ENCODE results near the gene OR4D10. TPM values are rescaled to one million over a fixed set of nuclear protein-coding genes. Genes with fewer than 3 reads are reported as not detected.

Gene OR4D10
- total RNA-seq, 4 donors from 2014 or later = not detected

- no peak overlapping the region for H3K4me3 ChIP-seq
- H3K27ac ChIP-seq = no peak overlapping the region
- no peaks in the 10 kb centered on the region for H3K27me3 ChIP-seq
- no peaks in the 10 kb centered on the region for H3K36me3 ChIP-seq
- 71 to 74% methylated on average over 5 of the region's 5 CpGs for WGBS, 2 donors
- no peaks in the 10 kb centered on the region for H3K4me1 ChIP-seq
- no peak for DNase-seq (ENCODE audit: low spot score in 2 of 2)
- no peaks in the 10 kb centered on the region for H3K9me3 ChIP-seq
- TF ChIP-seq POLR2A (IDR thresholded peaks at IDR 0.05) (no peak), EP300 (IDR thresholded peaks at IDR 0.05) (no peak), CTCF (IDR thresholded peaks at IDR 0.05) (no peak)
Measured at GRCh38 chr11:59520741-59521140, 47.6 kb downstream of the OR4D10 start.

- Histone ChIP-seq H3K4me3 (no peak overlapping the region), H3K27ac (no peak overlapping the region), H3K27me3 (no peaks in the 10 kb centered on the region), H3K9me3 (no peaks in the 10 kb centered on the region), H3K4me1 (no peaks in the 10 kb centered on the region), H3K36me3 (no peaks in the 10 kb centered on the region)
- TF ChIP-seq CTCF (IDR thresholded peaks at IDR 0.05) (no peak), POLR2A (IDR thresholded peaks at IDR 0.05) (no peak), EP300 (IDR thresholded peaks at IDR 0.05) (no peak)
- no peak for DNase-seq (ENCODE audit: low spot score in 2 of 2)
- 31 to 36% methylated on average over 1 of the region's 1 CpG for WGBS, 2 donors
Measured at GRCh38 chr11:59523541-59523940, 50.4 kb downstream of the OR4D10 start.

GRCh38 chr11:59528711-59529110 is 55.6 kb downstream of the OR4D10 start:
- Histone ChIP-seq H3K27me3 (no peaks in the 10 kb centered on the region), H3K4me3 (no peak overlapping the region), H3K9me3 (no peaks in the 10 kb centered on the region), H3K4me1 (no peaks in the 10 kb centered on the region), H3K36me3 (no peaks in the 10 kb centered on the region), H3K27ac (no peak overlapping the region)
- 34 to 40% methylated on average over 7 of the region's 7 CpGs for WGBS, 2 donors
- no peak for DNase-seq (ENCODE audit: low spot score in 2 of 2)
- TF ChIP-seq CTCF (IDR thresholded peaks at IDR 0.05) (no peak), EP300 (IDR thresholded peaks at IDR 0.05) (no peak), POLR2A (IDR thresholded peaks at IDR 0.05) (no peak)

Other genes starting within 250 kb of the OR4D10 start
- gene OR5AN1, start 114.4 kb upstream of the OR4D10 start, total RNA-seq = not detected
- gene OR5A2, start 46.9 kb upstream of the OR4D10 start, total RNA-seq = not detected
- not detected for gene OR5A1, start 36.8 kb upstream of the OR4D10 start, total RNA-seq
- gene OR4D6, start 16.4 kb upstream of the OR4D10 start, total RNA-seq = not detected
- not detected for gene OR4D11, start 30.3 kb downstream of the OR4D10 start, total RNA-seq
- not detected for gene OR4D9, start 38.2 kb downstream of the OR4D10 start, total RNA-seq
- 10 to 100 TPM; 35.4 to 59.7 (median 46.0) TPM for gene OSBP, start 142.5 kb downstream of the OR4D10 start, total RNA-seq
- gene PATL1, start 195.7 kb downstream of the OR4D10 start, total RNA-seq = 10 to 100 TPM; 11.4 to 16.1 (median 14.1) TPM
- not detected for gene OR10V1, start 240.5 kb downstream of the OR4D10 start, total RNA-seq